H1 (cell line): ENCODE measurements around the gene STYXL1. TPM values are rescaled to one million over a fixed set of nuclear protein-coding genes. Genes with fewer than 3 reads are reported as not detected.
A peak's percentile ranks its signal among the peaks of the same experiment; 100 is the strongest.

Experiments
- CTCF ChIA-PET: fragments of 300-600 bp; sonication (Branson Sonifier 250); formaldehyde crosslinking; loops from one replicate; lab custom pipeline; 2021; ENCODE audit not compliant: partially characterized antibody; lab: Charles Lee
- POLR2A ChIA-PET: fragments of 300-600 bp; sonication (Branson Sonifier 250); formaldehyde crosslinking; loops from one replicate; lab custom pipeline; 2021; ENCODE audit warnings: inconsistent platforms; ENCODE audit not compliant: partially characterized antibody; lab: Charles Lee
- DNase-seq, 2 experiments: peaks; one replicate each; pipeline versions ENCODE4 v3.0.0 to v3.0.0-alpha.2; 2010 to 2022; ENCODE audit warnings: low spot score in 2 of 2, low read depth in 1 of 2, mixed read lengths in 1 of 2
- FAIRE-seq: peaks from 2 replicates; lab custom pipeline; 2011; peaks lifted over from hg19 to GRCh38; lab: Jason Lieb, UNC
- H2AFZ ChIP-seq: 2 replicates; pipeline ENCODE4 v1.8.1; 2012; ENCODE audit warnings: low read length, inconsistent platforms
- H2AK5ac ChIP-seq: 2 replicates; pipeline ENCODE4 v1.6.1; 2013; ENCODE audit warnings: low read depth, low read length
- H2BK120ac ChIP-seq: replicated peaks from 2 replicates; pipeline ENCODE3; 2013; ENCODE audit warnings: low read depth, low read length, inconsistent platforms
- H2BK12ac ChIP-seq: 2 replicates; pipeline ENCODE4 v1.6.1; 2013; ENCODE audit warnings: low read depth, low read length
- H2BK15ac ChIP-seq: 2 replicates; pipeline ENCODE4 v1.6.1; 2013; ENCODE audit warnings: low read length
- H2BK20ac ChIP-seq: 2 replicates; pipeline ENCODE4 v1.6.1; 2013; ENCODE audit warnings: low read length
- H2BK5ac ChIP-seq: 2 replicates; pipeline ENCODE4 v1.6.1; 2013; ENCODE audit warnings: low read depth, low read length
- H3K14ac ChIP-seq: 2 replicates; pipeline ENCODE4 v1.6.1; 2013; ENCODE audit warnings: inconsistent platforms; ENCODE audit not compliant: insufficient read length
- H3K18ac ChIP-seq: 2 replicates; pipeline ENCODE4 v1.6.1; 2013; ENCODE audit warnings: low read length; ENCODE audit errors: extremely low read depth
- H3K23ac ChIP-seq: 2 replicates; pipeline ENCODE4 v1.6.1; 2013; ENCODE audit warnings: inconsistent platforms; ENCODE audit not compliant: insufficient read length
- H3K23me2 ChIP-seq: 2 replicates; pipeline ENCODE4 v1.6.1; 2013; ENCODE audit warnings: low read depth, low read length
- H3K27ac ChIP-seq: 2 replicates; pipeline ENCODE4 v1.6.1; 2011; ENCODE audit warnings: low read depth, low read length, inconsistent platforms
- H3K27me3 ChIP-seq, 4 experiments: replicated peaks in 1 of 4; 1 replicate in 1 of 4; 2 replicates in 3 of 4; pipeline versions ENCODE4 v1.6.1 to v1.8.1; 2011 to 2013; ENCODE audit warnings: low read length in 3 of 4, mild to moderate bottlenecking in 3 of 4, inconsistent platforms in 2 of 4, mixed read lengths in 2 of 4, moderate library complexity in 1 of 4; ENCODE audit not compliant: control insufficient read depth in 3 of 4, insufficient read depth in 3 of 4; ENCODE audit errors: extremely low read depth in 1 of 4
- H3K36me3 ChIP-seq, 4 experiments: 2 replicates each; pipeline versions ENCODE4 v1.6.1 to v1.8.1; 2011 to 2013; ENCODE audit warnings: mild to moderate bottlenecking in 4 of 4, low read length in 3 of 4, moderate library complexity in 2 of 4, control low read depth in 1 of 4, inconsistent platforms in 1 of 4; ENCODE audit not compliant: insufficient read depth in 4 of 4, control insufficient read depth in 2 of 4
- H3K4ac ChIP-seq: replicated peaks from 2 replicates; pipeline ENCODE3; 2013; ENCODE audit warnings: low read length, low read depth, mixed read lengths, inconsistent platforms; ENCODE audit not compliant: insufficient read length
- H3K4me1 ChIP-seq, 4 experiments: replicated peaks in 1 of 4; 1 replicate in 1 of 4; 2 replicates in 3 of 4; pipeline versions ENCODE4 v1.6.1 to v1.8.1; 2011 to 2013; ENCODE audit warnings: low read length in 3 of 4, inconsistent platforms in 2 of 4, mixed read lengths in 1 of 4; ENCODE audit not compliant: insufficient read depth in 4 of 4, control insufficient read depth in 3 of 4
- H3K4me2 ChIP-seq, 2 experiments: 2 replicates each; pipeline versions ENCODE4 v1.6.1 to v1.8.1; 2011 to 2013; ENCODE audit warnings: low read depth in 2 of 2, low read length in 2 of 2, control low read depth in 1 of 2, inconsistent platforms in 1 of 2, mild to moderate bottlenecking in 1 of 2; ENCODE audit not compliant: insufficient read depth in 1 of 2
- H3K4me3 ChIP-seq, 4 experiments: fragments of 200-600, 300-600 bp in 1 of 4; sonication (generic), shearing (Covaris generic), sonication (Bioruptor Twin) in 1 of 4; 2 replicates each; pipeline versions ENCODE4 v1.5.1 to v1.8.1; 2011 to 2016; ENCODE audit warnings: low read length in 4 of 4, low read depth in 3 of 4, control low read depth in 2 of 4, inconsistent platforms in 2 of 4, mild to moderate bottlenecking in 2 of 4, mixed read lengths in 1 of 4, moderate library complexity in 1 of 4; ENCODE audit not compliant: insufficient read depth in 2 of 4; ENCODE audit errors: extremely low read depth in 1 of 4
- H3K56ac ChIP-seq: replicated peaks from 2 replicates; pipeline ENCODE3; 2013; ENCODE audit warnings: low read depth, mild to moderate bottlenecking, mixed read lengths, low read length, inconsistent platforms; ENCODE audit not compliant: insufficient read length
- H3K79me1 ChIP-seq: 2 replicates; pipeline ENCODE4 v1.6.1; 2013; ENCODE audit warnings: low read depth, low read length, control low read depth
- H3K79me2 ChIP-seq, 2 experiments: 2 replicates each; pipeline versions ENCODE4 v1.6.1 to v1.8.1; 2012 to 2013; ENCODE audit warnings: low read length in 2 of 2, mild to moderate bottlenecking in 2 of 2, inconsistent platforms in 1 of 2; ENCODE audit not compliant: insufficient read depth in 2 of 2, control insufficient read depth in 1 of 2
- H3K9ac ChIP-seq, 4 experiments: replicated peaks in 1 of 4; 1 replicate in 1 of 4; 2 replicates in 3 of 4; pipeline versions ENCODE4 v1.6.1 to v1.8.1; 2011 to 2013; ENCODE audit warnings: low read depth in 3 of 4, low read length in 3 of 4, control low read depth in 2 of 4, mild to moderate bottlenecking in 2 of 4, moderate library complexity in 2 of 4, inconsistent platforms in 1 of 4; ENCODE audit errors: extremely low read depth in 1 of 4
- H3K9me3 ChIP-seq, 2 experiments: 2 replicates each; pipeline versions ENCODE4 v1.6.1 to v1.8.1; 2012 to 2013; ENCODE audit warnings: mild to moderate bottlenecking in 2 of 2, moderate library complexity in 2 of 2, control low read depth in 1 of 2, inconsistent platforms in 1 of 2, low read depth in 1 of 2, low read length in 1 of 2, mixed read lengths in 1 of 2; ENCODE audit not compliant: insufficient read depth in 2 of 2
- H4K20me1 ChIP-seq, 2 experiments: replicated peaks in 1 of 2; 2 replicates each; pipeline versions ENCODE3 to v1.8.1; 2011 to 2013; ENCODE audit warnings: inconsistent platforms in 2 of 2, low read length in 2 of 2, mild to moderate bottlenecking in 1 of 2; ENCODE audit not compliant: insufficient read depth in 2 of 2, control insufficient read depth in 1 of 2
- H4K5ac ChIP-seq: 2 replicates; pipeline ENCODE4 v1.6.1; 2013; ENCODE audit warnings: low read length, low read depth, mixed read lengths, inconsistent platforms; ENCODE audit not compliant: insufficient read length
- H4K8ac ChIP-seq: 2 replicates; pipeline ENCODE4 v1.8.0; 2013; ENCODE audit warnings: mild to moderate bottlenecking, moderate library complexity, low read length, inconsistent platforms; ENCODE audit not compliant: insufficient read depth; ENCODE audit errors: extremely low read depth
- H4K91ac ChIP-seq: replicated peaks from 2 replicates; pipeline ENCODE3; 2013; ENCODE audit warnings: low read length, mixed read lengths, inconsistent platforms; ENCODE audit not compliant: insufficient read length
- TCF12 ChIP-seq: IDR thresholded peaks from 2 replicates; pipeline ENCODE4 v1.6.1; 2011; ENCODE audit warnings: low read depth, mild to moderate bottlenecking, low read length
- WGBS, 2 experiments: shearing (Covaris generic) in 1 of 2; methylation state at CpG; one replicate each; pipeline versions ENCODE4 v1.1.6 to v1.1.7; 2013 to 2015; ENCODE audit warnings: low lambda C conversion rate in 2 of 2, mixed read lengths in 2 of 2, inconsistent platforms in 1 of 2, low coverage in 1 of 2, missing lambda C conversion rate in 1 of 2; ENCODE audit not compliant: insufficient replicate concordance in 2 of 2, insufficient coverage in 1 of 2, insufficient read length in 1 of 2; ENCODE audit errors: extremely low coverage in 1 of 2, missing lambda C conversion rate in 1 of 2; 5-methylcytosine and 5-hydroxymethylcytosine counted together
- polyA plus RNA-seq, 7 experiments: library from polyadenylated mRNA; depleted of rRNA in 3 of 7; stranded (reverse) in 5 of 7; unstranded in 2 of 7; fragments of >200 nt in 5 of 7; fragments of 200-250 nt in 2 of 7; gene quantifications; 1 replicate in 5 of 7; 2 replicates in 1 of 7; 4 replicates in 1 of 7; pipeline versions ENCODE4 v1.2.1 to v1.2.3, GENCODE V29; 2011 to 2013; ENCODE audit warnings: missing spikeins in 2 of 7, mixed read lengths in 2 of 7
- total RNA-seq: library from RNA; stranded (reverse); fragmentation: NEBNext Ultra II Directional; extraction: Animal tissue kit (Norgen Biotek cat#: 25700); gene quantifications from 2 replicates; pipeline ENCODE4 v1.2.1, GENCODE V29; 2021

STYXL1 gene
- total and polyA plus RNA-seq, 2 of the 8 experiments (the other 6 are each of a cell fraction or from before 2014, with no cell fraction given), result 32.3 to 53.9 TPM

DNA sequence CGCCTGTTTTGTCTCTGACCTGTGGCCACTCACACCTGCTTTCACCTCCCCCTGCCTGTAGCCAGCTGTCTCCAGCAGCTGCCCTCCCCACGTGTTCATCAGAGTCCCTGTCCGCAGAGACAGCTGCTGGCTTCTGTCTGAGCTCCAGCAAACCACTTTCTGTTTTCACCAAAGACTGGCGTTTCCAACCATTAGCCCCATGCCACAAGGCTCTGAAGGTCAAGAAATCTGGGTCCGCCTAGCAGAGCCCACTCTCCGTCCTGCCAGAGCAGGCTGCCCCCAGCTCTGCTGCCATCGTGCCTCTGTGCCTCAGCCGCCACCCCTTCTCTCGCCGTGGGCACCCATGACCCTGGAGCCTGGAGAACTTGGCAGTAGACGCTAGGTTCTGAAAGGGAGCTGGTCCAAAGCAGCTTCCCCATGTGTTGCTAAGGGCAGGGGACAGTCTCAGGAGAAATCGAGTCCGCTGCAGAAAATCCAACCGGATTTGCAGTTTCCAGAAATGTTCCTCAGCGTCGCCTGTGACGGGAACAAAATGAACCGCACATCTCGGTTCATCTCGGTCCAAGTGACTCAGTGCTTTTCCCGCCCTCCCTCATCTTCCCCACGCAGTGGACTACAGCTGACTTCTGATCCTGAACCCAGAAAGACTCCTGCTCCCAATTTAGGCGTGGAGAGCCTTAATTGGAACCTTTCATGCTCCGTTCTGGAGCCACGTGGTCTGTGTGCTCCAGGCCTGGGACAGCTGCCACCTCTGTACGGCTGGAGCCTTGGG, 81.4 kb downstream of the STYXL1 start:
- H3K4me3 ChIP-seq, result no peak overlapping the region
- H3K18ac ChIP-seq, result no peak overlapping the region
- no peak overlapping the region for H2BK120ac ChIP-seq
- FAIRE-seq, result no peak
- H3K14ac ChIP-seq, result no peak overlapping the region
- no peak overlapping the region for H4K5ac ChIP-seq
- no peak overlapping the region for H2BK20ac ChIP-seq
- ChIA-PET POLR2A (interaction anchor here (1.1 to 2.8 kb wide), 3 partner anchors 51 to 82 kb away, joined by 4 to 8 read pairs (median 5); partner anchors contain the start of genes MDH2, POR and STYXL1), CTCF (interaction anchor here (0.6 to 2.9 kb wide), 8 partner anchors 9 to 99 kb away, joined by 3 to 10 read pairs (median 4); no protein-coding TSS in a partner anchor)
- H3K27me3 ChIP-seq, result no peaks in the 10 kb centered on the region
- 85% methylated on average over 26 of the region's 26 CpGs; no CpG with 5 or more reads in 1 of the 2 experiments for WGBS, 2 experiments
- no peak overlapping the region for H4K91ac ChIP-seq
- no peak overlapping the region for H3K4ac ChIP-seq
- H3K27ac ChIP-seq, result no peak overlapping the region
- H3K36me3 ChIP-seq, result peaks cover 0 to 17% (median 0%) of the 10 kb centered on the region in 4 experiments; a peak in 2 of 8 replicates
- no peaks in the 10 kb centered on the region for H3K23me2 ChIP-seq
- H2BK12ac ChIP-seq, result no peak overlapping the region
- H2BK15ac ChIP-seq, result no peak overlapping the region
- no peaks in the 10 kb centered on the region for H3K9me3 ChIP-seq
- no peaks in the 10 kb centered on the region for H3K79me2 ChIP-seq
- peaks cover 3 to 13% of the 10 kb centered on the region in 2 experiments for H4K20me1 ChIP-seq
- H4K8ac ChIP-seq, result peak overlapping the region; percentile 91
- TF ChIP-seq TCF12, result no peak
- no peak for DNase-seq
- H3K9ac ChIP-seq, result no peak overlapping the region
- no peak overlapping the region for H3K4me2 ChIP-seq
- H2BK5ac ChIP-seq, result peak overlapping the region; percentile 5; the same call in 1 of the 2 replicates
- H2AK5ac ChIP-seq, result no peak overlapping the region
- peaks cover 7% of the 10 kb centered on the region for H3K79me1 ChIP-seq
- no peak overlapping the region for H3K56ac ChIP-seq
- no peak overlapping the region for H3K23ac ChIP-seq
- H2AFZ ChIP-seq, result no peak overlapping the region
- H3K4me1 ChIP-seq, result 0 out of 7 replicates have a peak, but pooled peaks cover 0 to 2% (median 0%) of the 10 kb centered on the region in 4 experiments
